ENCODE data around the gene VIPR1.

Gene VIPR1

DNA sequence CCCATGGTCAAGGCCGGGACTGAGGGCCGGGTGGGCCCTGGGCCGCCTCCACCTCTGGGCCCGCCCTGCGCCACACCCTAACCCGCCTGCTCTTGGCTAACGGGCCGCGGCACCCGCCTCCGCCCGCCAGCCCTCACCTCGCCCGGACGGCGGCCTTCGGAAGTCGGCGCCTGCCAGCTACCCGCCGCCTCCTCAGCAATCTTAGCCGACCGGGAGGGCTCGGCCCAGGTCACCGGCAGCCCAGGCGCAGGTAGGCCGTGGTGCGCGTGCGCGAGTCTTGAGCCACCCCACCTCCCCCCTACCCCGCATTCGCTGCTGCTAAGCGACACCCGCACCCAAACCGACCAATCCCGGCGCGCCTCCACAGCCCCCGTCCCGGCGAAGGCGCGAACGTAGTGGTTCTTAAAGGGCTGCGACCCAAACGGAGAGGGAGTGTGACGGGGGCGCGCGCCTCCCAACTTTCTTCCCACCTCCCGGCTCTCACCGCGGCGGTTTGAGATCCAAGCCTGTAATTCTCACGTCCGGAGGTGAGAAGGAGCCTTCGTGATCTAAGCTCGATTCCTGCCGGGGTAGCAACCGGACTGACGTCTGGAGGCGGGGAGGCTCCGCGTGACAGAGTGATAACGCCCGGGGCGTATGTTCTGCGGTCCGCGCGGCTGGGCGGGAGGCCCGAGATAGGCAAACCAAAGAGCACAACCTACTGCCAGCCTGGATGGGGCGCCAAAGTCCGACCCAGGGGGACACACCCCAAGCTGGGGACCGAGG lies 79.4 kb downstream of the VIPR1 start, which contains the start of gene SEC22C:
SEC22C (minus strand) TSS at position 259 of the 765 bp plus-strand sequence. CDS start 12,921 bp downstream, outside the sequence.
- DNase-seq = peak; percentile 97

- no peak for DNase-seq
Measured at GRCh38 chr3:42582474-42583070, 80.1 kb downstream of the VIPR1 start.

All from activated CD8-positive, alpha-beta memory T cell treated with anti-CD3 and anti-CD28 coated beads, Interleukin-2, amount 50 U/mL, for 48 hours (primary cell).